ENCODE results near the gene STAC. TPM values are rescaled to one million over a fixed set of nuclear protein-coding genes. Genes with fewer than 3 reads are reported as not detected.

STAC gene
- total and polyA plus RNA-seq, 4 donors, result 0.21 to 0.56 (median 0.39) TPM

DNA sequence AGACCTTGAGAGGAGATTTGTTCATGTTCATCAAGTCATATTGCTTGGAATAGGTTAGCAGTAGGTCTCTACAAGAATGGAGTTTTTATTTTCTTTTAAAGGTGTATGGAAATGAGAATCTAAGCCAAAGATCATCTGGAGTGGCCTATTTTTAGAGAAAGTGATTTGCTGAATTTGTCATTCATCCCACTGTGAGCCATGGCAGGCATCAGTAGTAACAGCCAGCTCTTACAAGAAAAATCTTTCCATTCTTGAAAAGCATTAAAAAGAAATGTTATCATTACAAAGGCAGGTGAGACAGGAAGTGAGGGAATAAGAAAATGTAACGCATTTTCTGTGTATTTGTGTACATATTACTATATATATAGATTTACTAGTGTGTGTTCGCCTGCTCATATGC, 29.6 kb downstream of the STAC start:
- WGBS, result 86% methylated on average over 2 of the region's 2 CpGs
- no peak overlapping the region for H3K4me3 ChIP-seq (ENCODE audit: low read depth in 1 of 3, low read length in 3 of 3)
- H3K9ac ChIP-seq (ENCODE audit: low read depth in 1 of 2, low read length in 2 of 2), result no peak overlapping the region
- H3K9me3 ChIP-seq (ENCODE audit: control insufficient read depth in 4 of 4, low read length in 3 of 4), result no peaks in the 10 kb centered on the region
- TF ChIP-seq TAF1 (conservative IDR thresholded peaks at IDR 0.05) (no peak), JUND (IDR thresholded peaks at IDR 0.05) (no peak), RXRA (IDR thresholded peaks at IDR 0.05) (no peak), HNF4G (IDR thresholded peaks at IDR 0.05) (no peak), FOXA2 (IDR thresholded peaks at IDR 0.05) (no peak), NR2F2 (IDR thresholded peaks at IDR 0.05) (no peak), HNF4A (conservative IDR thresholded peaks at IDR 0.05) (no peak), GABPA (IDR thresholded peaks at IDR 0.05 in 1 of 2, conservative IDR thresholded peaks at IDR 0.05 in 1 of 2) (no peak), EGR1 (IDR thresholded peaks at IDR 0.05; ENCODE audit: low read depth in 2 of 2) (no peak), SP1 (IDR thresholded peaks at IDR 0.05) (no peak)
- TF ChIP-seq, protein P1, sequence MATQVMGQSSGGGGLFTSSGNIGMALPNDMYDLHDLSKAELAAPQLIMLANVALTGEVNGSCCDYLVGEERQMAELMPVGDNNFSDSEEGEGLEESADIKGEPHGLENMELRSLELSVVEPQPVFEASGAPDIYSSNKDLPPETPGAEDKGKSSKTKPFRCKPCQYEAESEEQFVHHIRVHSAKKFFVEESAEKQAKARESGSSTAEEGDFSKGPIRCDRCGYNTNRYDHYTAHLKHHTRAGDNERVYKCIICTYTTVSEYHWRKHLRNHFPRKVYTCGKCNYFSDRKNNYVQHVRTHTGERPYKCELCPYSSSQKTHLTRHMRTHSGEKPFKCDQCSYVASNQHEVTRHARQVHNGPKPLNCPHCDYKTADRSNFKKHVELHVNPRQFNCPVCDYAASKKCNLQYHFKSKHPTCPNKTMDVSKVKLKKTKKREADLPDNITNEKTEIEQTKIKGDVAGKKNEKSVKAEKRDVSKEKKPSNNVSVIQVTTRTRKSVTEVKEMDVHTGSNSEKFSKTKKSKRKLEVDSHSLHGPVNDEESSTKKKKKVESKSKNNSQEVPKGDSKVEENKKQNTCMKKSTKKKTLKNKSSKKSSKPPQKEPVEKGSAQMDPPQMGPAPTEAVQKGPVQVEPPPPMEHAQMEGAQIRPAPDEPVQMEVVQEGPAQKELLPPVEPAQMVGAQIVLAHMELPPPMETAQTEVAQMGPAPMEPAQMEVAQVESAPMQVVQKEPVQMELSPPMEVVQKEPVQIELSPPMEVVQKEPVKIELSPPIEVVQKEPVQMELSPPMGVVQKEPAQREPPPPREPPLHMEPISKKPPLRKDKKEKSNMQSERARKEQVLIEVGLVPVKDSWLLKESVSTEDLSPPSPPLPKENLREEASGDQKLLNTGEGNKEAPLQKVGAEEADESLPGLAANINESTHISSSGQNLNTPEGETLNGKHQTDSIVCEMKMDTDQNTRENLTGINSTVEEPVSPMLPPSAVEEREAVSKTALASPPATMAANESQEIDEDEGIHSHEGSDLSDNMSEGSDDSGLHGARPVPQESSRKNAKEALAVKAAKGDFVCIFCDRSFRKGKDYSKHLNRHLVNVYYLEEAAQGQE (IDR thresholded peaks at IDR 0.05), result no peak
- TF ChIP-seq, protein P2, sequence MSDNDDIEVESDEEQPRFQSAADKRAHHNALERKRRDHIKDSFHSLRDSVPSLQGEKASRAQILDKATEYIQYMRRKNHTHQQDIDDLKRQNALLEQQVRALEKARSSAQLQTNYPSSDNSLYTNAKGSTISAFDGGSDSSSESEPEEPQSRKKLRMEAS (IDR thresholded peaks at IDR 0.05), result no peak
- no peaks in the 10 kb centered on the region for H3K4me1 ChIP-seq (ENCODE audit: control insufficient read depth in 4 of 4, insufficient read depth in 4 of 4, low read length in 3 of 4)
- no peak overlapping the region for H3K27ac ChIP-seq (ENCODE audit: low read depth in 1 of 2, low read length in 2 of 2)
- no peaks in the 10 kb centered on the region for H3K36me3 ChIP-seq (ENCODE audit: control insufficient read depth in 4 of 4, insufficient read depth in 3 of 4, low read depth in 1 of 4, low read length in 3 of 4)
- H3K27me3 ChIP-seq (ENCODE audit: control insufficient read depth in 4 of 4, insufficient read depth in 4 of 4, low read length in 3 of 4), result no peaks in the 10 kb centered on the region
- DNase-seq (ENCODE audit: low spot score), result no peak

DNA sequence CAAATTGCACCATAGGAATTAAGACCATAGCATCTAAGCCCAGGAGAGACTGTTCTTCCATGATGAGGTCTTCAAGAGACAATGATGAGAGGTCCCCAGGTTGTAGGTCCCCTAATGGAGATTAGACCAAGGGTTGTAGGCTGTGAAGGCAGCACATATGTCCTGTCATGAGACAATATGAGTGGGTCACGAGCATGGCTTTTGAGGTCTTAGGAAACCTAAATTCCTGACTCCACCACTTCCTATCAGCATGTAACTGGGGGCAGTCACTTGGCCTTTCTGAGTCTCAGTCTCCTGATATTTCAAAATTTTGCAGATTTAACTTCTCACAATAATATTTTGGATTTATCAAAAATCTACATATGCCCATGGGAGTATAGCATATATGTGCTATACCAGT, 31.3 kb downstream of the STAC start:
- no peak for TF ChIP-seq TAF1 (conservative IDR thresholded peaks at IDR 0.05)
- no peak for TF ChIP-seq GABPA (IDR thresholded peaks at IDR 0.05 in 1 of 2, conservative IDR thresholded peaks at IDR 0.05 in 1 of 2)
- no peak for TF ChIP-seq RXRA (IDR thresholded peaks at IDR 0.05)
- TF ChIP-seq YY1 (IDR thresholded peaks at IDR 0.05), result no peak
- TF ChIP-seq RAD21 (IDR thresholded peaks at IDR 0.05), result no peak
- TF ChIP-seq, protein P3, sequence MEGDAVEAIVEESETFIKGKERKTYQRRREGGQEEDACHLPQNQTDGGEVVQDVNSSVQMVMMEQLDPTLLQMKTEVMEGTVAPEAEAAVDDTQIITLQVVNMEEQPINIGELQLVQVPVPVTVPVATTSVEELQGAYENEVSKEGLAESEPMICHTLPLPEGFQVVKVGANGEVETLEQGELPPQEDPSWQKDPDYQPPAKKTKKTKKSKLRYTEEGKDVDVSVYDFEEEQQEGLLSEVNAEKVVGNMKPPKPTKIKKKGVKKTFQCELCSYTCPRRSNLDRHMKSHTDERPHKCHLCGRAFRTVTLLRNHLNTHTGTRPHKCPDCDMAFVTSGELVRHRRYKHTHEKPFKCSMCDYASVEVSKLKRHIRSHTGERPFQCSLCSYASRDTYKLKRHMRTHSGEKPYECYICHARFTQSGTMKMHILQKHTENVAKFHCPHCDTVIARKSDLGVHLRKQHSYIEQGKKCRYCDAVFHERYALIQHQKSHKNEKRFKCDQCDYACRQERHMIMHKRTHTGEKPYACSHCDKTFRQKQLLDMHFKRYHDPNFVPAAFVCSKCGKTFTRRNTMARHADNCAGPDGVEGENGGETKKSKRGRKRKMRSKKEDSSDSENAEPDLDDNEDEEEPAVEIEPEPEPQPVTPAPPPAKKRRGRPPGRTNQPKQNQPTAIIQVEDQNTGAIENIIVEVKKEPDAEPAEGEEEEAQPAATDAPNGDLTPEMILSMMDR (IDR thresholded peaks at IDR 0.05; ENCODE audit: low read depth, low read length, missing input control), result no peak
- no peak for TF ChIP-seq EGR1 (IDR thresholded peaks at IDR 0.05; ENCODE audit: low read depth in 2 of 2)
- TF ChIP-seq, protein P4, sequence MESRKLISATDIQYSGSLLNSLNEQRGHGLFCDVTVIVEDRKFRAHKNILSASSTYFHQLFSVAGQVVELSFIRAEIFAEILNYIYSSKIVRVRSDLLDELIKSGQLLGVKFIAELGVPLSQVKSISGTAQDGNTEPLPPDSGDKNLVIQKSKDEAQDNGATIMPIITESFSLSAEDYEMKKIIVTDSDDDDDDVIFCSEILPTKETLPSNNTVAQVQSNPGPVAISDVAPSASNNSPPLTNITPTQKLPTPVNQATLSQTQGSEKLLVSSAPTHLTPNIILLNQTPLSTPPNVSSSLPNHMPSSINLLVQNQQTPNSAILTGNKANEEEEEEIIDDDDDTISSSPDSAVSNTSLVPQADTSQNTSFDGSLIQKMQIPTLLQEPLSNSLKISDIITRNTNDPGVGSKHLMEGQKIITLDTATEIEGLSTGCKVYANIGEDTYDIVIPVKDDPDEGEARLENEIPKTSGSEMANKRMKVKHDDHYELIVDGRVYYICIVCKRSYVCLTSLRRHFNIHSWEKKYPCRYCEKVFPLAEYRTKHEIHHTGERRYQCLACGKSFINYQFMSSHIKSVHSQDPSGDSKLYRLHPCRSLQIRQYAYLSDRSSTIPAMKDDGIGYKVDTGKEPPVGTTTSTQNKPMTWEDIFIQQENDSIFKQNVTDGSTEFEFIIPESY (IDR thresholded peaks at IDR 0.05), result no peak
- Histone ChIP-seq H3K27ac (ENCODE audit: low read depth in 1 of 2, low read length in 2 of 2) (no peak overlapping the region), H3K4me3 (ENCODE audit: low read depth in 1 of 3, low read length in 3 of 3) (no peak overlapping the region), H3K4me1 (ENCODE audit: control insufficient read depth in 4 of 4, insufficient read depth in 4 of 4, low read length in 3 of 4) (no peaks in the 10 kb centered on the region), H3K9me3 (ENCODE audit: control insufficient read depth in 4 of 4, low read length in 3 of 4) (peaks cover 0 to 4% (median 0%) of the 10 kb centered on the region in 4 donors), H3K36me3 (ENCODE audit: control insufficient read depth in 4 of 4, insufficient read depth in 3 of 4, low read depth in 1 of 4, low read length in 3 of 4) (no peaks in the 10 kb centered on the region), H3K27me3 (ENCODE audit: control insufficient read depth in 4 of 4, insufficient read depth in 4 of 4, low read length in 3 of 4) (no peaks in the 10 kb centered on the region), H3K9ac (ENCODE audit: low read depth in 1 of 2, low read length in 2 of 2) (no peak overlapping the region)
- WGBS, result 75% methylated on average over 1 of the region's 1 CpG
- no peak for DNase-seq (ENCODE audit: low spot score)
